Measurements from ENCODE around the gene PRSS22.

Gene PRSS22

DNA sequence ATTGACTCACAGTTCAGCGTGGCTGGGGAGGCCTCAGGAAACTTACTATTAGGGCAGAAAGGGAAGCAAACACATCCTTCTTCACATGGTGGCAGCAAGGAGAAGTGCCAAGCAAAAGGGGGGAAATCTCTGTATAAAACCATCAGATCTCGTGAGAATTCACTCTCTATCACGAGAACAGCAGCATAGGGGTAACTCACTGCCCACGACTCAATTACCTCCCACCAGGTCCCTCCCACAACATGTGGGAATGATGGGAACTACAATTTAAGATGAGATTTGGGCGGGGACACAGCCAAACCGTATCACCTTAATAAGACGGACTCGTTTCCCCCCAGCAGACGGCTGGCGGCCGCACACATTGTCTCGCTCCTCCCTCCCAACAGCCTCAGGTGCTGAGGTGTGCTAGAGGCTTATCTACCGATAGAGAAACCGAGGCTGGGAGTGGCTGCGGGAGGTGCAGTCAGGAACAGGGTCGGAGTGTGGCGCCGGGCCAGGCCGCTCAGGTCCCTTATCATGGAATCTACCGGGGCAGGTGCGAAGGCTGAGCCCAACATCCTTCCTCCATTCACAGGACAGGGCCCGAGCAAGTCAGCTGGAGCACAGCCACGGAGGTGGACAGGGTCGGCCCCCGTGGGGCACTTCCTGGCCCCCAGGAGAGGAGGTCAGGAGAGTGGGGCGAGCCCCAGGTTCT, 32.8 kb downstream of the PRSS22 start:
- H3F3A ChIP-seq (ENCODE audit: low read depth): no peaks in the 10 kb centered on the region
- no peaks in the 10 kb centered on the region for H3K79me2 ChIP-seq (ENCODE audit: insufficient read depth, low read length)
- H3K9me2 ChIP-seq (replicated peaks; ENCODE audit: low read depth, low read length): no peaks in the 10 kb centered on the region
- no peak overlapping the region for H2AFZ ChIP-seq (ENCODE audit: low read length)
- no peak overlapping the region for H3K9ac ChIP-seq (ENCODE audit: low read depth, low read length, poor library complexity, severe bottlenecking)
- H3K36me3 ChIP-seq (ENCODE audit: insufficient read depth, low read length): no peaks in the 10 kb centered on the region
- H4K20me1 ChIP-seq (ENCODE audit: insufficient read depth, low read length, poor library complexity, severe bottlenecking): no peaks in the 10 kb centered on the region
- no peaks in the 10 kb centered on the region for H3K27me3 ChIP-seq (ENCODE audit: insufficient read depth, low read length, poor library complexity, severe bottlenecking)
- no peak overlapping the region for H3K4me2 ChIP-seq (ENCODE audit: low read depth, low read length, poor library complexity, severe bottlenecking)
- no peaks in the 10 kb centered on the region for H3K9me3 ChIP-seq (ENCODE audit: insufficient read depth, low read depth, low read length)
- H3K4me3 ChIP-seq (ENCODE audit: low read length, poor library complexity, severe bottlenecking): no peak overlapping the region
- TF ChIP-seq, protein P1, sequence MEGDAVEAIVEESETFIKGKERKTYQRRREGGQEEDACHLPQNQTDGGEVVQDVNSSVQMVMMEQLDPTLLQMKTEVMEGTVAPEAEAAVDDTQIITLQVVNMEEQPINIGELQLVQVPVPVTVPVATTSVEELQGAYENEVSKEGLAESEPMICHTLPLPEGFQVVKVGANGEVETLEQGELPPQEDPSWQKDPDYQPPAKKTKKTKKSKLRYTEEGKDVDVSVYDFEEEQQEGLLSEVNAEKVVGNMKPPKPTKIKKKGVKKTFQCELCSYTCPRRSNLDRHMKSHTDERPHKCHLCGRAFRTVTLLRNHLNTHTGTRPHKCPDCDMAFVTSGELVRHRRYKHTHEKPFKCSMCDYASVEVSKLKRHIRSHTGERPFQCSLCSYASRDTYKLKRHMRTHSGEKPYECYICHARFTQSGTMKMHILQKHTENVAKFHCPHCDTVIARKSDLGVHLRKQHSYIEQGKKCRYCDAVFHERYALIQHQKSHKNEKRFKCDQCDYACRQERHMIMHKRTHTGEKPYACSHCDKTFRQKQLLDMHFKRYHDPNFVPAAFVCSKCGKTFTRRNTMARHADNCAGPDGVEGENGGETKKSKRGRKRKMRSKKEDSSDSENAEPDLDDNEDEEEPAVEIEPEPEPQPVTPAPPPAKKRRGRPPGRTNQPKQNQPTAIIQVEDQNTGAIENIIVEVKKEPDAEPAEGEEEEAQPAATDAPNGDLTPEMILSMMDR (conservative IDR thresholded peaks at IDR 0.05; ENCODE audit: low read length): no peak
- no peak for TF ChIP-seq EZH2phosphoT487 (IDR thresholded peaks at IDR 0.05; ENCODE audit: borderline replicate concordance)
- H3K4me1 ChIP-seq (ENCODE audit: insufficient read depth, low read length, poor library complexity, severe bottlenecking): no peaks in the 10 kb centered on the region

DNA sequence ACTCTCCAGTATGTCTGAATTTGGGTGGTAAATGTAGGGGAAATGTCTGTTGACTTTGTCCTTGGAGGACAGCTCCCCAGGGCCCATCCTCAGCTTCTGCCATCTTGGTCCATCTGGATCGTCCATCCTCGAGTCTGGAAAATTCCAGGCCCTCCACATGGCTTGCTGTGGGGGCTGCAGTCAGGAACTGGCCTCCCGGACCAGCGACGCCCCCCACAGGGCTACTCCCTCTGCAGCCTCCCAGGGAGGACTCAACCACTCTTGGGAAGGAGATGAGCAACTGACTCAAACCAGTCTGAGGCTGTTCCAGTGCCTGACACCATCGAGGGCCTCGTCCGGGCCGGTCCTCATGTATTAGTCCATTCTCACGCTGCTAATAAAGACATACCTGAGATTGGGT, 33.3 kb downstream of the PRSS22 start:
- Histone ChIP-seq H3K9ac (ENCODE audit: low read depth, low read length, poor library complexity, severe bottlenecking) (no peak overlapping the region), H3F3A (ENCODE audit: low read depth) (no peaks in the 10 kb centered on the region), H3K9me2 (replicated peaks; ENCODE audit: low read depth, low read length) (no peaks in the 10 kb centered on the region), H3K4me2 (ENCODE audit: low read depth, low read length, poor library complexity, severe bottlenecking) (no peak overlapping the region), H2AFZ (ENCODE audit: low read length) (no peak overlapping the region), H3K4me1 (ENCODE audit: insufficient read depth, low read length, poor library complexity, severe bottlenecking) (no peaks in the 10 kb centered on the region), H3K79me2 (ENCODE audit: insufficient read depth, low read length) (no peaks in the 10 kb centered on the region), H3K9me3 (ENCODE audit: insufficient read depth, low read depth, low read length) (no peaks in the 10 kb centered on the region), H4K20me1 (ENCODE audit: insufficient read depth, low read length, poor library complexity, severe bottlenecking) (no peaks in the 10 kb centered on the region), H3K4me3 (ENCODE audit: low read length, poor library complexity, severe bottlenecking) (no peak overlapping the region), H3K27me3 (ENCODE audit: insufficient read depth, low read length, poor library complexity, severe bottlenecking) (no peaks in the 10 kb centered on the region), H3K36me3 (ENCODE audit: insufficient read depth, low read length) (no peaks in the 10 kb centered on the region)
- TF ChIP-seq, protein P1 (conservative IDR thresholded peaks at IDR 0.05; ENCODE audit: low read length): no peak
- TF ChIP-seq EZH2phosphoT487 (IDR thresholded peaks at IDR 0.05; ENCODE audit: borderline replicate concordance): no peak

DNA sequence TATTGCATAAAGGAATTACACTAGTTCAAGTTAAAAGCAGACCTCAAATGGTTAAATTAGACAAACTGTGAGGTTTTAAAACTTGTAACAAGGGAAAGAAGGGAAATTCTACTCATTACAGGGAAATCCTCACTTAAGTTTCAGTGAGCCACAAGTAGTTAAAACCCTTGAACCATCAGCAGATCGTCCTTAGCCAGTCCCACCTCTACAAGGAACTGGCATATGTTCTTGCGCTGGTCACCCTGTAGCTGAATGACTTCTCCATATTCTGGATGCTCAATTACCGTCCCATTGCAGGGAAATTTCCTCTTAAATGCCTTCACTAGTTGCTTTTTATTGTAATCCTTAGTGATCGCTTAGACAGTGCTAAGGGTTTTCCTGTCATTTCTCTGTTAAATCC, 35.5 kb downstream of the PRSS22 start:
- no peak overlapping the region for H2AFZ ChIP-seq (ENCODE audit: low read length)
- no peaks in the 10 kb centered on the region for H4K20me1 ChIP-seq (ENCODE audit: insufficient read depth, low read length, poor library complexity, severe bottlenecking)
- H3K4me2 ChIP-seq (ENCODE audit: low read depth, low read length, poor library complexity, severe bottlenecking): no peak overlapping the region
- no peak overlapping the region for H3K4me3 ChIP-seq (ENCODE audit: low read length, poor library complexity, severe bottlenecking)
- H3K79me2 ChIP-seq (ENCODE audit: insufficient read depth, low read length): no peaks in the 10 kb centered on the region
- H3K9me3 ChIP-seq (ENCODE audit: insufficient read depth, low read depth, low read length): no peaks in the 10 kb centered on the region
- no peaks in the 10 kb centered on the region for H3F3A ChIP-seq (ENCODE audit: low read depth)
- no peak overlapping the region for H3K9ac ChIP-seq (ENCODE audit: low read depth, low read length, poor library complexity, severe bottlenecking)
- no peaks in the 10 kb centered on the region for H3K27me3 ChIP-seq (ENCODE audit: insufficient read depth, low read length, poor library complexity, severe bottlenecking)
- TF ChIP-seq EZH2phosphoT487 (IDR thresholded peaks at IDR 0.05; ENCODE audit: borderline replicate concordance): no peak
- TF ChIP-seq, protein P1 (conservative IDR thresholded peaks at IDR 0.05; ENCODE audit: low read length): no peak
- no peaks in the 10 kb centered on the region for H3K9me2 ChIP-seq (replicated peaks; ENCODE audit: low read depth, low read length)
- no peaks in the 10 kb centered on the region for H3K36me3 ChIP-seq (ENCODE audit: insufficient read depth, low read length)
- no peaks in the 10 kb centered on the region for H3K4me1 ChIP-seq (ENCODE audit: insufficient read depth, low read length, poor library complexity, severe bottlenecking)
